HCT116 (cell line): ENCODE measurements around the gene ELOB. TPM values are rescaled to one million over a fixed set of nuclear protein-coding genes. Genes with fewer than 3 reads are reported as not detected.

ENCODE experiments used
- ATAC-seq: fragments of 200-7000 bp; cut with Tn5 transposase; 2 replicates; pipeline ENCODE4 v1.9.1; 2020; ENCODE audit warnings: mild to moderate bottlenecking, moderate library complexity
- BruUV-seq: library from RNA; stranded (reverse); fragments of 400-500 nt; replicated peaks from 2 replicates; lab custom pipeline; 2021; lab: Mats Ljungman, UMichigan
- CTCF ChIA-PET: fragments of 300-600 bp; sonication (Branson Sonifier 250); formaldehyde crosslinking; loops from one replicate; lab custom pipeline; 2021; ENCODE audit warnings: antibody characterized with exemption; lab: Charles Lee
- POLR2A ChIA-PET: fragments of 300-600, 350-600 bp; sonication (Branson Sonifier 250); formaldehyde crosslinking; loops from one replicate; lab custom pipeline; 2021; ENCODE audit warnings: antibody characterized with exemption; lab: Charles Lee
- RAD21 ChIA-PET, 2 experiments: fragments of 300-600 bp; sonication (Branson Sonifier 250); formaldehyde crosslinking; loops; one replicate each; lab custom pipeline; 2023; ENCODE audit warnings: low total read pairs in 2 of 2; ENCODE audit not compliant: uncharacterized antibody in 2 of 2, unreplicated experiment in 2 of 2, low non-redundant PET in 1 of 2; lab: Charles Lee
- DNase-seq: peaks from one replicate; pipeline ENCODE4 v3.0.0-alpha.2; 2010; ENCODE audit warnings: low read depth, low spot score
- H2AFZ ChIP-seq: fragments of 200-600 bp; shearing (Covaris generic), sonication (generic); 2 replicates; pipeline ENCODE4 v1.6.1; 2017; ENCODE audit warnings: low read depth, mixed run types, mixed read lengths, antibody characterized with exemption, low read length; ENCODE audit not compliant: poor library complexity, severe bottlenecking
- H3K27ac ChIP-seq: 2 replicates; pipeline ENCODE4 v1.5.1; 2012; ENCODE audit warnings: low read depth, low read length
- H3K27me3 ChIP-seq: fragments of 200-600 bp; sonication (generic); 2 replicates; pipeline ENCODE4 v1.6.1; 2016; ENCODE audit warnings: mixed run types, low read length, mixed read lengths; ENCODE audit not compliant: insufficient read depth
- H3K36me3 ChIP-seq, 2 experiments: fragments of 200-500 bp in 1 of 2; fragments of 200-600 bp in 1 of 2; sonication (Bioruptor generic) in 1 of 2; sonication (generic) in 1 of 2; 2 replicates each; pipeline versions ENCODE4 v1.5.1 to v1.6.1; 2014 to 2016; ENCODE audit warnings: low read length in 2 of 2, inconsistent platforms in 1 of 2, mixed read lengths in 1 of 2, mixed run types in 1 of 2; ENCODE audit not compliant: insufficient read depth in 2 of 2, control insufficient read depth in 1 of 2
- H3K4me1 ChIP-seq, 2 experiments: fragments of 200-600 bp in 1 of 2; sonication (generic) in 1 of 2; 2 replicates each; pipeline versions ENCODE4 v1.5.1 to v1.6.1; 2012 to 2017; ENCODE audit warnings: low read length in 2 of 2, inconsistent platforms in 1 of 2, mild to moderate bottlenecking in 1 of 2, mixed read lengths in 1 of 2, mixed run types in 1 of 2, moderate library complexity in 1 of 2; ENCODE audit not compliant: insufficient read depth in 2 of 2, control insufficient read depth in 1 of 2
- H3K4me2 ChIP-seq: fragments of 200-600 bp; sonication (generic); 2 replicates; pipeline ENCODE4 v1.6.1; 2017; ENCODE audit warnings: mixed run types, low read length, mixed read lengths
- H3K4me3 ChIP-seq, 2 experiments: fragments of 200-600 bp in 1 of 2; sonication (generic) in 1 of 2; replicated peaks in 1 of 2; 2 replicates each; pipeline ENCODE4 v1.5.1; 2011 to 2016; ENCODE audit warnings: low read length in 2 of 2, control low read depth in 1 of 2, low read depth in 1 of 2, mild to moderate bottlenecking in 1 of 2, mixed read lengths in 1 of 2, mixed run types in 1 of 2
- H3K79me2 ChIP-seq: fragments of 200-600 bp; sonication (generic); 2 replicates; pipeline ENCODE4 v1.6.1; 2017; ENCODE audit warnings: mild to moderate bottlenecking, mixed run types, low read length, moderate library complexity, mixed read lengths; ENCODE audit not compliant: insufficient read depth
- H3K9ac ChIP-seq: fragments of 200-600 bp; sonication (generic); 2 replicates; pipeline ENCODE4 v1.6.1; 2016; ENCODE audit warnings: low read length, mixed read lengths
- H3K9me2 ChIP-seq: fragments of 200-600 bp; sonication (generic), shearing (Covaris generic); 2 replicates; pipeline ENCODE4 v1.6.1; 2017; ENCODE audit warnings: mixed run types, mild to moderate bottlenecking, moderate library complexity; ENCODE audit not compliant: insufficient read depth
- H3K9me3 ChIP-seq, 2 experiments: fragments of 200-500 bp in 1 of 2; fragments of 200-600 bp in 1 of 2; sonication (Bioruptor generic) in 1 of 2; sonication (generic) in 1 of 2; 2 replicates each; pipeline ENCODE4 v1.6.1; 2014 to 2017; ENCODE audit warnings: low read length in 2 of 2, mixed read lengths in 2 of 2, inconsistent platforms in 1 of 2, low read depth in 1 of 2, mild to moderate bottlenecking in 1 of 2, mixed run types in 1 of 2, moderate library complexity in 1 of 2; ENCODE audit not compliant: control insufficient read depth in 1 of 2, insufficient read depth in 1 of 2
- H4K20me1 ChIP-seq: fragments of 200-600 bp; sonication (generic), shearing (Covaris generic); 2 replicates; pipeline ENCODE4 v1.6.1; 2017; ENCODE audit warnings: mixed run types, mild to moderate bottlenecking, moderate library complexity; ENCODE audit not compliant: insufficient read depth
- EGR1 ChIP-seq: IDR thresholded peaks from 2 replicates; pipeline ENCODE4 v1.6.1; 2012; ENCODE audit warnings: low read depth
- ELF1 ChIP-seq: IDR thresholded peaks from 2 replicates; pipeline ENCODE4 v1.6.1; 2012; ENCODE audit warnings: low read depth, borderline replicate concordance
- EZH2 ChIP-seq: fragments of 200-600 bp; sonication (generic); IDR thresholded peaks from 2 replicates; pipeline ENCODE4 v1.6.1; 2017; ENCODE audit warnings: antibody characterized with exemption, mixed run types
- EZH2phosphoT487 ChIP-seq: fragments of 200-600 bp; IDR thresholded peaks from 2 replicates; pipeline ENCODE4 v1.6.1; 2018; ENCODE audit warnings: antibody characterized with exemption, borderline replicate concordance
- FOSL1 ChIP-seq: IDR thresholded peaks from 2 replicates; pipeline ENCODE4 v1.6.1; 2012; ENCODE audit warnings: low read depth
- POLR2AphosphoS5 ChIP-seq: IDR thresholded peaks from 2 replicates; pipeline ENCODE4 v1.6.1; 2011; ENCODE audit warnings: mild to moderate bottlenecking, low read depth, low read length, moderate library complexity
- RAD21 ChIP-seq: IDR thresholded peaks from 2 replicates; pipeline ENCODE4 v1.6.1; 2012; ENCODE audit warnings: low read depth, mild to moderate bottlenecking
- SP1 ChIP-seq: IDR thresholded peaks from 2 replicates; pipeline ENCODE4 v1.6.1; 2012; ENCODE audit warnings: low read depth
- TCF7L2 ChIP-seq: IDR thresholded peaks from 2 replicates; pipeline ENCODE4 v1.7.0; 2011; ENCODE audit warnings: borderline replicate concordance, inconsistent platforms; ENCODE audit not compliant: insufficient read depth, insufficient read length; ENCODE audit errors: extremely low read depth
- ZBTB33 ChIP-seq: IDR thresholded peaks from 2 replicates; pipeline ENCODE4 v1.6.1; 2011; ENCODE audit warnings: mild to moderate bottlenecking, low read length, moderate library complexity; ENCODE audit not compliant: insufficient replicate concordance; ENCODE audit errors: extremely low read depth
- ZFX ChIP-seq: fragments of 450-650 bp; IDR thresholded peaks from 2 replicates; pipeline ENCODE4 v1.6.1; 2017
- ZNF274 ChIP-seq: fragments of 200-500 bp; sonication (Bioruptor generic); IDR thresholded peaks from 2 replicates; pipeline ENCODE4 v1.6.1; 2014; ENCODE audit warnings: mild to moderate bottlenecking, low read depth, low read length, inconsistent platforms
- intact Hi-C: fragments of 100-400 bp; cut with micrococcal nuclease; formaldehyde crosslinking; loops from 2 replicates; pipeline ENCODE4 v1.10.0; 2022
- total RNA-seq: library from RNA; stranded (reverse); gene quantifications from one replicate; pipeline ENCODE4 v1.2.1, GENCODE V29; 2021; ENCODE audit not compliant: unreplicated experiment
- TF ChIP-seq, protein P1 (sequence below): IDR thresholded peaks from 2 replicates; pipeline ENCODE4 v1.6.1; 2012
- TF ChIP-seq, protein P2 (sequence below): IDR thresholded peaks from 2 replicates; pipeline ENCODE4 v1.6.1; 2012; ENCODE audit warnings: low read depth
- TF ChIP-seq, protein P3 (sequence below), 3 experiments: fragments of 200-600 bp in 1 of 3; sonication (generic) in 1 of 3; IDR thresholded peaks in 2 of 3; conservative IDR thresholded peaks in 1 of 3; 2 replicates each; pipeline ENCODE4 v1.5.1; 2012 to 2017; ENCODE audit warnings: low read depth in 2 of 3, low read length in 2 of 3, antibody characterized with exemption in 1 of 3, borderline replicate concordance in 1 of 3, control low read depth in 1 of 3, mild to moderate bottlenecking in 1 of 3, mixed read lengths in 1 of 3, mixed run types in 1 of 3, moderate library complexity in 1 of 3; ENCODE audit not compliant: insufficient read depth in 1 of 3

Gene ELOB
- total RNA-seq, 1 experiment from 2014 or later = 239 TPM

- no TSS peak for BruUV-seq
- intact Hi-C loops = no loop called here
- CTCF ChIA-PET = no interaction called here
Measured at GRCh38 chr16:2742323-2743006, 34.6 kb downstream of the ELOB start.

More at GRCh38 chr16:2742323-2743006, 34.6 kb downstream of the ELOB start:
- H2AFZ ChIP-seq = no peak overlapping the region
- no peaks in the 10 kb centered on the region for H4K20me1 ChIP-seq
- ATAC-seq (no peak), DNase-seq (no peak)
- H3K4me2 ChIP-seq = no peak overlapping the region
- no peaks in the 10 kb centered on the region for H3K27me3 ChIP-seq
- H3K4me3 ChIP-seq = no peak overlapping the region
- H3K36me3 ChIP-seq = no peaks in the 10 kb centered on the region
- no peak overlapping the region for H3K27ac ChIP-seq
- no peaks in the 10 kb centered on the region for H3K79me2 ChIP-seq
- H3K9me3 ChIP-seq = no peaks in the 10 kb centered on the region
- no peak overlapping the region for H3K9ac ChIP-seq
- RAD21 ChIA-PET = no interaction called here
- POLR2A ChIA-PET = interaction anchor here (0.7 kb wide), 1 partner anchor 36 kb away, joined by 5 read pairs; no protein-coding TSS in a partner anchor
- H3K9me2 ChIP-seq = no peaks in the 10 kb centered on the region
- peaks cover 0 to 8% of the 10 kb centered on the region in 2 experiments; a peak in 2 of 4 replicates for H3K4me1 ChIP-seq
- TF ChIP-seq EZH2phosphoT487 (no peak), TCF7L2 (no peak), ZFX (no peak), SP1 (no peak), EZH2 (no peak), ZBTB33 (no peak), EGR1 (no peak), POLR2AphosphoS5 (no peak), ELF1 (no peak), FOSL1 (no peak), ZNF274 (no peak), RAD21 (no peak)
- TF ChIP-seq, protein P1, sequence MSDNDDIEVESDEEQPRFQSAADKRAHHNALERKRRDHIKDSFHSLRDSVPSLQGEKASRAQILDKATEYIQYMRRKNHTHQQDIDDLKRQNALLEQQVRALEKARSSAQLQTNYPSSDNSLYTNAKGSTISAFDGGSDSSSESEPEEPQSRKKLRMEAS = no peak
- TF ChIP-seq, protein P2, sequence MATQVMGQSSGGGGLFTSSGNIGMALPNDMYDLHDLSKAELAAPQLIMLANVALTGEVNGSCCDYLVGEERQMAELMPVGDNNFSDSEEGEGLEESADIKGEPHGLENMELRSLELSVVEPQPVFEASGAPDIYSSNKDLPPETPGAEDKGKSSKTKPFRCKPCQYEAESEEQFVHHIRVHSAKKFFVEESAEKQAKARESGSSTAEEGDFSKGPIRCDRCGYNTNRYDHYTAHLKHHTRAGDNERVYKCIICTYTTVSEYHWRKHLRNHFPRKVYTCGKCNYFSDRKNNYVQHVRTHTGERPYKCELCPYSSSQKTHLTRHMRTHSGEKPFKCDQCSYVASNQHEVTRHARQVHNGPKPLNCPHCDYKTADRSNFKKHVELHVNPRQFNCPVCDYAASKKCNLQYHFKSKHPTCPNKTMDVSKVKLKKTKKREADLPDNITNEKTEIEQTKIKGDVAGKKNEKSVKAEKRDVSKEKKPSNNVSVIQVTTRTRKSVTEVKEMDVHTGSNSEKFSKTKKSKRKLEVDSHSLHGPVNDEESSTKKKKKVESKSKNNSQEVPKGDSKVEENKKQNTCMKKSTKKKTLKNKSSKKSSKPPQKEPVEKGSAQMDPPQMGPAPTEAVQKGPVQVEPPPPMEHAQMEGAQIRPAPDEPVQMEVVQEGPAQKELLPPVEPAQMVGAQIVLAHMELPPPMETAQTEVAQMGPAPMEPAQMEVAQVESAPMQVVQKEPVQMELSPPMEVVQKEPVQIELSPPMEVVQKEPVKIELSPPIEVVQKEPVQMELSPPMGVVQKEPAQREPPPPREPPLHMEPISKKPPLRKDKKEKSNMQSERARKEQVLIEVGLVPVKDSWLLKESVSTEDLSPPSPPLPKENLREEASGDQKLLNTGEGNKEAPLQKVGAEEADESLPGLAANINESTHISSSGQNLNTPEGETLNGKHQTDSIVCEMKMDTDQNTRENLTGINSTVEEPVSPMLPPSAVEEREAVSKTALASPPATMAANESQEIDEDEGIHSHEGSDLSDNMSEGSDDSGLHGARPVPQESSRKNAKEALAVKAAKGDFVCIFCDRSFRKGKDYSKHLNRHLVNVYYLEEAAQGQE = no peak
- TF ChIP-seq, protein P3, sequence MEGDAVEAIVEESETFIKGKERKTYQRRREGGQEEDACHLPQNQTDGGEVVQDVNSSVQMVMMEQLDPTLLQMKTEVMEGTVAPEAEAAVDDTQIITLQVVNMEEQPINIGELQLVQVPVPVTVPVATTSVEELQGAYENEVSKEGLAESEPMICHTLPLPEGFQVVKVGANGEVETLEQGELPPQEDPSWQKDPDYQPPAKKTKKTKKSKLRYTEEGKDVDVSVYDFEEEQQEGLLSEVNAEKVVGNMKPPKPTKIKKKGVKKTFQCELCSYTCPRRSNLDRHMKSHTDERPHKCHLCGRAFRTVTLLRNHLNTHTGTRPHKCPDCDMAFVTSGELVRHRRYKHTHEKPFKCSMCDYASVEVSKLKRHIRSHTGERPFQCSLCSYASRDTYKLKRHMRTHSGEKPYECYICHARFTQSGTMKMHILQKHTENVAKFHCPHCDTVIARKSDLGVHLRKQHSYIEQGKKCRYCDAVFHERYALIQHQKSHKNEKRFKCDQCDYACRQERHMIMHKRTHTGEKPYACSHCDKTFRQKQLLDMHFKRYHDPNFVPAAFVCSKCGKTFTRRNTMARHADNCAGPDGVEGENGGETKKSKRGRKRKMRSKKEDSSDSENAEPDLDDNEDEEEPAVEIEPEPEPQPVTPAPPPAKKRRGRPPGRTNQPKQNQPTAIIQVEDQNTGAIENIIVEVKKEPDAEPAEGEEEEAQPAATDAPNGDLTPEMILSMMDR (IDR thresholded peaks at IDR 0.05 in 2 of 3, conservative IDR thresholded peaks at IDR 0.05 in 1 of 3; ENCODE audit: borderline replicate concordance in 1 of 3, insufficient read depth in 1 of 3, low read depth in 2 of 3, low read length in 2 of 3) = no peak
